ENCODE results near the gene IGSF21.

GRCh38 chr1:18099026-18099425, 8.6 kb upstream of the IGSF21 start:
- TF ChIP-seq, protein P1, sequence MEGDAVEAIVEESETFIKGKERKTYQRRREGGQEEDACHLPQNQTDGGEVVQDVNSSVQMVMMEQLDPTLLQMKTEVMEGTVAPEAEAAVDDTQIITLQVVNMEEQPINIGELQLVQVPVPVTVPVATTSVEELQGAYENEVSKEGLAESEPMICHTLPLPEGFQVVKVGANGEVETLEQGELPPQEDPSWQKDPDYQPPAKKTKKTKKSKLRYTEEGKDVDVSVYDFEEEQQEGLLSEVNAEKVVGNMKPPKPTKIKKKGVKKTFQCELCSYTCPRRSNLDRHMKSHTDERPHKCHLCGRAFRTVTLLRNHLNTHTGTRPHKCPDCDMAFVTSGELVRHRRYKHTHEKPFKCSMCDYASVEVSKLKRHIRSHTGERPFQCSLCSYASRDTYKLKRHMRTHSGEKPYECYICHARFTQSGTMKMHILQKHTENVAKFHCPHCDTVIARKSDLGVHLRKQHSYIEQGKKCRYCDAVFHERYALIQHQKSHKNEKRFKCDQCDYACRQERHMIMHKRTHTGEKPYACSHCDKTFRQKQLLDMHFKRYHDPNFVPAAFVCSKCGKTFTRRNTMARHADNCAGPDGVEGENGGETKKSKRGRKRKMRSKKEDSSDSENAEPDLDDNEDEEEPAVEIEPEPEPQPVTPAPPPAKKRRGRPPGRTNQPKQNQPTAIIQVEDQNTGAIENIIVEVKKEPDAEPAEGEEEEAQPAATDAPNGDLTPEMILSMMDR (optimal IDR thresholded peaks at IDR 0.05 in 1 of 3, IDR thresholded peaks at IDR 0.05 in 1 of 3, conservative IDR thresholded peaks at IDR 0.05 in 1 of 3; ENCODE audit: extremely low read depth in 1 of 3, insufficient read depth in 2 of 3, low read length in 3 of 3): no peak
- no peak for TF ChIP-seq EZH2 (IDR thresholded peaks at IDR 0.05; ENCODE audit: low read length)

Measured in keratinocyte (primary cell).